HepG2 (cell line): ENCODE measurements around the gene FKBP5. TPM values are rescaled to one million over a fixed set of nuclear protein-coding genes. Genes with fewer than 3 reads are reported as not detected.
A peak's percentile ranks its signal among the peaks of the same experiment; 100 is the strongest.

Experiments used
- ARHGAP35 ChIP-seq: sonication (generic); formaldehyde crosslinking; IDR thresholded peaks from 2 replicates; pipeline ENCODE4 v1.9.0; 2022; ENCODE audit warnings: mild to moderate bottlenecking, inconsistent platforms, moderate library complexity, missing genetic modification reagents, borderline replicate concordance
- MIER2 ChIP-seq: IDR thresholded peaks from 2 replicates; pipeline ENCODE4 v1.6.1; 2016; ENCODE audit warnings: missing biosample characterization, missing genetic modification reagents
- MLXIP ChIP-seq: sonication (generic); formaldehyde crosslinking; IDR thresholded peaks from 2 replicates; pipeline ENCODE4 v1.9.0; 2021; ENCODE audit warnings: missing genetic modification reagents, borderline replicate concordance
- POGK ChIP-seq: sonication (generic); formaldehyde crosslinking; conservative IDR thresholded peaks from 2 replicates; pipeline ENCODE4 v1.8.0; 2022; ENCODE audit warnings: mild to moderate bottlenecking, moderate library complexity, missing genetic modification reagents
- SKI ChIP-seq: fragments of 450-650 bp; IDR thresholded peaks from one replicate; pipeline ENCODE4 v1.6.1; 2018; ENCODE audit warnings: mild to moderate bottlenecking; ENCODE audit not compliant: partially characterized antibody
- SOX5 ChIP-seq: IDR thresholded peaks from 2 replicates; pipeline ENCODE4 v1.6.1; 2016; ENCODE audit warnings: borderline replicate concordance
- SP5 ChIP-seq: IDR thresholded peaks from 2 replicates; pipeline ENCODE4 v1.6.1; 2016; ENCODE audit warnings: low read depth, borderline replicate concordance
- UBTF ChIP-seq: sonication (generic); formaldehyde crosslinking; IDR thresholded peaks from 2 replicates; pipeline ENCODE4 v1.4.0; 2020; ENCODE audit warnings: mild to moderate bottlenecking, missing genetic modification reagents
- YEATS2 ChIP-seq: sonication (generic); formaldehyde crosslinking; IDR thresholded peaks from 2 replicates; pipeline ENCODE4 v1.4.0; 2020; ENCODE audit warnings: missing genetic modification reagents, borderline replicate concordance
- ZHX2 ChIP-seq, 2 experiments: sonication (generic) in 1 of 2; formaldehyde crosslinking in 1 of 2; IDR thresholded peaks; 2 replicates each; pipeline versions ENCODE4 v1.6.1 to v1.9.0; 2014 to 2022; ENCODE audit warnings: antibody characterized with exemption in 1 of 2, borderline replicate concordance in 1 of 2, inconsistent platforms in 1 of 2, low read depth in 1 of 2, missing genetic modification reagents in 1 of 2
- ZKSCAN5 ChIP-seq: sonication (generic); formaldehyde crosslinking; IDR thresholded peaks from 2 replicates; pipeline ENCODE4 v1.5.1; 2020; ENCODE audit warnings: mild to moderate bottlenecking, missing genetic modification reagents
- ZNF724P ChIP-seq: sonication (generic); formaldehyde crosslinking; IDR thresholded peaks from 2 replicates; pipeline ENCODE4 v1.8.0; 2022; ENCODE audit warnings: missing genetic modification reagents, borderline replicate concordance
- ZNF790 ChIP-seq: sonication (generic); formaldehyde crosslinking; IDR thresholded peaks from 2 replicates; pipeline ENCODE4 v1.8.0; 2022; ENCODE audit warnings: missing genetic modification reagents, mild to moderate bottlenecking, borderline replicate concordance
- polyA plus RNA-seq, 8 experiments: library from polyadenylated mRNA; depleted of rRNA in 3 of 8; stranded (reverse) in 7 of 8; unstranded in 1 of 8; fragments of >200 nt; fragmentation: Illumina TruSeq in 4 of 8; extraction: Trizol in 4 of 8; gene quantifications; 2 replicates each; pipeline versions ENCODE4 v1.2.1 to v1.2.3, GENCODE V29; 2011 to 2016; ENCODE audit warnings: low read depth in 4 of 8, missing spikeins in 1 of 8, mixed read lengths in 1 of 8; ENCODE audit not compliant: insufficient read depth in 1 of 8
- total RNA-seq, 5 experiments: library from RNA; depleted of rRNA; stranded (reverse); fragments of >200 nt; fragmentation: Illumina TruSeq; extraction: Trizol; gene quantifications; 2 replicates each; pipeline ENCODE4 v1.2.3, GENCODE V29; 2016; ENCODE audit warnings: low read depth in 1 of 5

FKBP5 gene
- total and polyA plus RNA-seq, 2 of the 13 experiments (the other 11 are each of a cell fraction or from before 2014, with no cell fraction given), result 8.0 to 17.4 TPM

- peak; percentile 54; the same call in 1 of the 2 replicates for TF ChIP-seq SOX5
- no peak; the same call in 1 of the 2 replicates for TF ChIP-seq ZNF790 (CRISPR knock-in tag)
- peak; percentile 66; the same call in 1 of the 2 replicates for TF ChIP-seq MIER2 (CRISPR knock-in tag)
- no peak for TF ChIP-seq ZKSCAN5 (CRISPR knock-in tag)
- TF ChIP-seq ZNF724P, result peak; percentile 6; the same call in 1 of the 2 replicates
- no peak; the same call in 1 of the 2 replicates for TF ChIP-seq POGK (CRISPR knock-in tag)
- TF ChIP-seq ARHGAP35, result no peak
- 0 out of 2 replicates have a peak, but pooled peaks have one; percentile 26 for TF ChIP-seq SP5
- no peak; the same call in 1 of the 2 replicates for TF ChIP-seq ZHX2 (IDR thresholded peaks at IDR 0.05; ENCODE audit: low read depth)
- no peak for TF ChIP-seq ZHX2 (CRISPR knock-in tag; IDR thresholded peaks at IDR 0.05; ENCODE audit: borderline replicate concordance)
- TF ChIP-seq UBTF, result peak; percentile 78; the same call in 1 of the 2 replicates
- peak; percentile 50 for TF ChIP-seq SKI
- 0 out of 2 replicates have a peak, but pooled peaks have one; percentile 21 for TF ChIP-seq MLXIP (CRISPR knock-in tag)
- peak; percentile 84 for TF ChIP-seq YEATS2 (CRISPR knock-in tag)
These were observed at the start of gene FKBP5 (continued) for GRCh38 chr6:35688605-35689322.
